ENCODE data around the gene SFXN4. TPM values are rescaled to one million over a fixed set of nuclear protein-coding genes. Genes with fewer than 3 reads are reported as not detected.

The SFXN4 gene
- total RNA-seq, 1 experiment from 2014 or later: 72.9 TPM

DNA sequence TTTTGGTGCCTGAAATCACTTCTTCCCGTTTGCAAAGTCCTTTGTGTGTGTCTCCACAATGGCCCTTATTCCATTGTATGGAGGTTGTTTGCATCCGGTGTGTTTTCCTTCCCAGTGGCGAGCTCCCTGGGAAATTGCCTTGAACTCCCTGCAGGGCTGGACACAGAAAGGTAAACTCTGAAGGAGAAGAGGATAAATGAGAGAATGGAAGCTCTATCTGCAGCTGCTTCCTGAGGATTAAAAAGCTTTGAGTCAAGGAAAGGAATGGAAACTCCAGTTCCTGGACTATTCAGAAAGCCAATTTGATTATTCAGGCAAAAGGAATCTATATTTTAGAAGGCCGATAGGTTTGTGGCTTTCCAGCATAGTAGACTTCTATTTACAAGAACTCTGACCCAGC lies 37.5 kb upstream of the SFXN4 start:
- H3K27ac ChIP-seq (ENCODE audit: low read depth, low read length, poor library complexity, severe bottlenecking): peak overlapping the region; percentile 8
- DNase-seq (ENCODE audit: low spot score): no peak

DNA sequence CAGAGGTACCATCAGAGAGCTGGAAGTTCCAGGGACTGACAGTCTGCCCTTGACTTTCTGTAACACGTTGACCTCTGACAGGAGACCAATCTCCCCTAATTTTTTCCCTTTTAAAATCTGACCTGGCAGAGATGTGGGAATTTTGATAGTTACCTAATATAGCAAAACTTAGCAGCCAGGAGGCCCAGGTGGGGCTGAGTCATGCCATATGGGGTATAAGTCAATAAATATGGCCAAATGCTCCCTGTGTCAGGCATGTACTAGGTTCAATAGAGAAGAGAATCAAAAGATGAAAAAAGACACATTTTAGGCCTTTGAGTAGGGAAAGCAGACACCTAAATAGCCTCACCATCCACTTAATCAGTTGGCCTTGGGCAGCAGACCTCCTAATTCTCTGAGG lies 35.7 kb upstream of the SFXN4 start:
- no peak overlapping the region for H3K27ac ChIP-seq (ENCODE audit: low read depth, low read length, poor library complexity, severe bottlenecking)
- peaks cover 19% of the 10 kb centered on the region for H3K4me1 ChIP-seq (ENCODE audit: insufficient read depth, low read length, poor library complexity, severe bottlenecking)
- no peak overlapping the region for H3K4me3 ChIP-seq (ENCODE audit: low read depth, low read length, poor library complexity, severe bottlenecking)
- no TSS peak for BruUV-seq (replicated peaks)
- H3K27me3 ChIP-seq (replicated peaks; ENCODE audit: insufficient read depth, low read depth, low read length, poor library complexity): no peaks in the 10 kb centered on the region
- CTCF ChIA-PET: no interaction called here
- H3K36me3 ChIP-seq (ENCODE audit: insufficient read depth, low read length, poor library complexity, severe bottlenecking): no peaks in the 10 kb centered on the region
- no peak for DNase-seq (ENCODE audit: low spot score)
- no peak for TF ChIP-seq EZH2 (IDR thresholded peaks at IDR 0.05; ENCODE audit: borderline replicate concordance, low read depth, low read length, poor library complexity, severe bottlenecking)
- TF ChIP-seq, protein P1, sequence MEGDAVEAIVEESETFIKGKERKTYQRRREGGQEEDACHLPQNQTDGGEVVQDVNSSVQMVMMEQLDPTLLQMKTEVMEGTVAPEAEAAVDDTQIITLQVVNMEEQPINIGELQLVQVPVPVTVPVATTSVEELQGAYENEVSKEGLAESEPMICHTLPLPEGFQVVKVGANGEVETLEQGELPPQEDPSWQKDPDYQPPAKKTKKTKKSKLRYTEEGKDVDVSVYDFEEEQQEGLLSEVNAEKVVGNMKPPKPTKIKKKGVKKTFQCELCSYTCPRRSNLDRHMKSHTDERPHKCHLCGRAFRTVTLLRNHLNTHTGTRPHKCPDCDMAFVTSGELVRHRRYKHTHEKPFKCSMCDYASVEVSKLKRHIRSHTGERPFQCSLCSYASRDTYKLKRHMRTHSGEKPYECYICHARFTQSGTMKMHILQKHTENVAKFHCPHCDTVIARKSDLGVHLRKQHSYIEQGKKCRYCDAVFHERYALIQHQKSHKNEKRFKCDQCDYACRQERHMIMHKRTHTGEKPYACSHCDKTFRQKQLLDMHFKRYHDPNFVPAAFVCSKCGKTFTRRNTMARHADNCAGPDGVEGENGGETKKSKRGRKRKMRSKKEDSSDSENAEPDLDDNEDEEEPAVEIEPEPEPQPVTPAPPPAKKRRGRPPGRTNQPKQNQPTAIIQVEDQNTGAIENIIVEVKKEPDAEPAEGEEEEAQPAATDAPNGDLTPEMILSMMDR (conservative IDR thresholded peaks at IDR 0.05; ENCODE audit: low read depth, low read length): no peak
- POLR2A ChIA-PET (ENCODE audit: low non-redundant PET): no interaction called here
- intact Hi-C loops (cut with micrococcal nuclease; ENCODE audit: unreplicated experiment): loop anchor here (10.0 kb wide), 1 partner anchor 394 kb away; the partner anchor contains the start of gene TIAL1
- H3K9me3 ChIP-seq (ENCODE audit: low read depth, low read length, poor library complexity, severe bottlenecking): no peaks in the 10 kb centered on the region

More for the DNA sequence above, 37.5 kb upstream of the SFXN4 start:
- intact Hi-C loops (cut with micrococcal nuclease; ENCODE audit: unreplicated experiment): loop anchor here (10.0 kb wide), 1 partner anchor 392 kb away; the partner anchor contains the start of gene TIAL1
- H3K36me3 ChIP-seq (ENCODE audit: insufficient read depth, low read length, poor library complexity, severe bottlenecking): no peaks in the 10 kb centered on the region
- no peak overlapping the region for H3K4me3 ChIP-seq (ENCODE audit: low read depth, low read length, poor library complexity, severe bottlenecking)
- H3K9me3 ChIP-seq (ENCODE audit: low read depth, low read length, poor library complexity, severe bottlenecking): no peaks in the 10 kb centered on the region
- ChIA-PET CTCF (interaction anchor here (1.2 kb wide), 1 partner anchor 242 kb away, joined by 5 read pairs; no protein-coding TSS in a partner anchor), POLR2A (ENCODE audit: low non-redundant PET) (no interaction called here)
- no peak for TF ChIP-seq EZH2 (IDR thresholded peaks at IDR 0.05; ENCODE audit: borderline replicate concordance, low read depth, low read length, poor library complexity, severe bottlenecking)
- TF ChIP-seq, protein P1 (conservative IDR thresholded peaks at IDR 0.05; ENCODE audit: low read depth, low read length): no peak
- no peaks in the 10 kb centered on the region for H3K27me3 ChIP-seq (replicated peaks; ENCODE audit: insufficient read depth, low read depth, low read length, poor library complexity)
- BruUV-seq (replicated peaks): no TSS peak
- H3K4me1 ChIP-seq (ENCODE audit: insufficient read depth, low read length, poor library complexity, severe bottlenecking): peaks cover 22% of the 10 kb centered on the region

DNA sequence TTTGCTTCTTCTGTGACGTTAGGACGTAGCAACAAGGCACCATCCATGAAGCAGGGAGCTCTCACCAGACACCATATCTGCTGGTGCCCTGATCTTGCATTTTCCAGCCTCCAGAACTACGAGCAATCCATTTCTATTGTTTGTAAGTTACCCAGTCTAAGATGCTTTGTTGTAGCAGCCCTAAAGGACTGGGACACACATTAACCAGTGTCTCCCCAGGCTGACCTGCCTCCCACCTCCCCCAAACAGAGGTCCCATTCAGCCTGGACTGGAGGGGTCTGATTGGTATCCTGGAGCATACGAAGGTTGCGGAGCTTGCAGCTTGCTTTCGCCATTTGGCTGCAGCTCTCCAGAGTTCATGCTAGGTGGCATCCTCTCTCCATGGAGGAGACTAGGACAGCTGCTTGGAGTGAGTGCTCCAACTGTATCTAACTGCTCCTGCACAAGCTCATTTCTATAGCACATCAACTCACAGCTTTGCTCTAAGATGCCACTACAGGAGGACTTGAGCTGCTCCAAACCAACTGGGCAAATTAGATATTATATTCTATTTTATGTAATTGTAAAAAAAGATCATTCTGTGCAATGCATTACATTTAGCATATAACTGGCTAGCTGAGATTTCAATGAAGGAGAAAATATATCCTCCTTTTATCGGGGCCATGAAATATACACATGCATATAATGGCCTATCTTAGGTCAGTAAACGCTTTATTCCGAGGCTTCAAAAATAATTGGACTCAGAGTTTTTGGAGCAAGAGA lies 33.9 kb upstream of the SFXN4 start:
- DNase-seq (ENCODE audit: low spot score): peak; percentile 86
- Histone ChIP-seq H3K27me3 (replicated peaks; ENCODE audit: insufficient read depth, low read depth, low read length, poor library complexity) (no peaks in the 10 kb centered on the region), H3K4me1 (ENCODE audit: insufficient read depth, low read length, poor library complexity, severe bottlenecking) (peaks cover 14% of the 10 kb centered on the region), H3K27ac (ENCODE audit: low read depth, low read length, poor library complexity, severe bottlenecking) (no peak overlapping the region), H3K4me3 (ENCODE audit: low read depth, low read length, poor library complexity, severe bottlenecking) (no peak overlapping the region), H3K36me3 (ENCODE audit: insufficient read depth, low read length, poor library complexity, severe bottlenecking) (no peaks in the 10 kb centered on the region), H3K9me3 (ENCODE audit: low read depth, low read length, poor library complexity, severe bottlenecking) (no peaks in the 10 kb centered on the region)
- no TSS peak for BruUV-seq (replicated peaks)
- intact Hi-C loops (cut with micrococcal nuclease; ENCODE audit: unreplicated experiment): loop anchor here (1.0 to 2.0 kb wide), 3 partner anchors 217 to 290 kb away; no protein-coding TSS in a partner anchor
- no peak for TF ChIP-seq EZH2 (IDR thresholded peaks at IDR 0.05; ENCODE audit: borderline replicate concordance, low read depth, low read length, poor library complexity, severe bottlenecking)
- TF ChIP-seq, protein P1 (conservative IDR thresholded peaks at IDR 0.05; ENCODE audit: low read depth, low read length): peak; percentile 86
- CTCF ChIA-PET: interaction anchor here (0.5 to 2.1 kb wide), 13 partner anchors 7 to 724 kb away, joined by 3 to 35 read pairs (median 7); partner anchors contain the start of gene PRDX3
- POLR2A ChIA-PET (ENCODE audit: low non-redundant PET): no interaction called here
